Stomach (tissue), 4 donors: ENCODE measurements around the gene TFEB.

ENCODE experiments used
- EP300 ChIP-seq: sonication (generic); formaldehyde crosslinking; IDR thresholded peaks from one replicate; pipeline ENCODE4 v1.6.1; 2017; ENCODE audit warnings: antibody characterized with exemption
- POLR2A ChIP-seq, 4 donors: fragments of 450-650 bp; IDR thresholded peaks; one replicate each; pipeline ENCODE4 v1.6.1; 2016; ENCODE audit warnings: antibody characterized with exemption in 4 of 4, control low read depth in 2 of 4, mild to moderate bottlenecking in 1 of 4, moderate library complexity in 1 of 4
- POLR2AphosphoS5 ChIP-seq, 3 donors: sonication (generic); formaldehyde crosslinking; IDR thresholded peaks; one replicate each; pipeline ENCODE4 v1.6.1; 2016; ENCODE audit warnings: antibody characterized with exemption in 3 of 3
- TF ChIP-seq, protein P1 (sequence below), 7 experiments: fragments of 450-650 bp in 4 of 7; fragments of 200-600 bp in 3 of 7; sonication (generic) in 3 of 7; IDR thresholded peaks; one replicate each; pipeline ENCODE4 v1.5.1; 2016 to 2019; ENCODE audit warnings: antibody characterized with exemption in 7 of 7, control low read depth in 2 of 7, mild to moderate bottlenecking in 1 of 7

DNA sequence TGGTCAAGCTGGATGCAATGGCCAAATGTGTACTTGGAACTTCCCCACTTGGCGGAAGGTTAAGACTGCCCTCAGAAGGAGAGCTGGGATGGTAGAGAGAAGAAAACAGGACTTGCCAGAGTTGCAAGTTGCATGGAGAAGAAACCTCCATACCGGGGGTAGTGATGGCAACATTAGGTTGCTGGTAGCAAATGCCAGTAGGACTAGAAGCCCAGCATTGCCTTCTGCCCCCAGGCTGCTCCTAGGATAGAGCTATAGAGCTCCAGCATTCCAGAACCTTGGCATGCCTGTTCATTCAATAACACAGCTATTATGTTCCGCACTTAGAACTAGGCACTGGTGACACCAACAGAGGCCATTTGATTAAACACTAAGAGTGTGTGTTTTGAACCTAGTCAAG lies 26.6 kb downstream of the TFEB start:
- TF ChIP-seq, protein P1, sequence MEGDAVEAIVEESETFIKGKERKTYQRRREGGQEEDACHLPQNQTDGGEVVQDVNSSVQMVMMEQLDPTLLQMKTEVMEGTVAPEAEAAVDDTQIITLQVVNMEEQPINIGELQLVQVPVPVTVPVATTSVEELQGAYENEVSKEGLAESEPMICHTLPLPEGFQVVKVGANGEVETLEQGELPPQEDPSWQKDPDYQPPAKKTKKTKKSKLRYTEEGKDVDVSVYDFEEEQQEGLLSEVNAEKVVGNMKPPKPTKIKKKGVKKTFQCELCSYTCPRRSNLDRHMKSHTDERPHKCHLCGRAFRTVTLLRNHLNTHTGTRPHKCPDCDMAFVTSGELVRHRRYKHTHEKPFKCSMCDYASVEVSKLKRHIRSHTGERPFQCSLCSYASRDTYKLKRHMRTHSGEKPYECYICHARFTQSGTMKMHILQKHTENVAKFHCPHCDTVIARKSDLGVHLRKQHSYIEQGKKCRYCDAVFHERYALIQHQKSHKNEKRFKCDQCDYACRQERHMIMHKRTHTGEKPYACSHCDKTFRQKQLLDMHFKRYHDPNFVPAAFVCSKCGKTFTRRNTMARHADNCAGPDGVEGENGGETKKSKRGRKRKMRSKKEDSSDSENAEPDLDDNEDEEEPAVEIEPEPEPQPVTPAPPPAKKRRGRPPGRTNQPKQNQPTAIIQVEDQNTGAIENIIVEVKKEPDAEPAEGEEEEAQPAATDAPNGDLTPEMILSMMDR (IDR thresholded peaks at IDR 0.05): no peak
- TF ChIP-seq POLR2A (IDR thresholded peaks at IDR 0.05) (no peak), EP300 (no peak), POLR2AphosphoS5 (IDR thresholded peaks at IDR 0.05) (no peak)
